Measurements from ENCODE around the gene UPK1B.

GRCh38 chr3:119176778-119177177 lies 3.4 kb downstream of the UPK1B start:
- no peak for TF ChIP-seq CTCF (IDR thresholded peaks at IDR 0.05)
- TF ChIP-seq POLR2A (IDR thresholded peaks at IDR 0.05), result no peak
- no peak for TF ChIP-seq POLR2AphosphoS5 (IDR thresholded peaks at IDR 0.05)
